ENCODE measurements around the gene DPM1. TPM values are rescaled to one million over a fixed set of nuclear protein-coding genes. Genes with fewer than 3 reads are reported as not detected.

Gene DPM1
- total and polyA plus RNA-seq, 2 donors = 69.5 to 80.9 TPM

- H3K9me3 ChIP-seq (ENCODE audit: control insufficient read depth in 2 of 2, insufficient read depth in 1 of 2, low read length in 1 of 2) = no peaks in the 10 kb centered on the region
- peaks cover 39 to 68% of the 10 kb centered on the region in 2 donors for H3K36me3 ChIP-seq (ENCODE audit: control insufficient read depth in 2 of 2, insufficient read depth in 2 of 2, low read length in 1 of 2)
- no peak overlapping the region for H3K27ac ChIP-seq (ENCODE audit: low read depth in 1 of 2, low read length in 1 of 2)
- no peak for DNase-seq (ENCODE audit: low read depth in 6 of 9, low spot score in 9 of 9)
- H3K4me1 ChIP-seq (ENCODE audit: control insufficient read depth in 2 of 2, insufficient read depth in 2 of 2, low read length in 2 of 2) = no peaks in the 10 kb centered on the region
- H3K4me3 ChIP-seq (ENCODE audit: low read length in 2 of 2) = no peak overlapping the region
- H3K27me3 ChIP-seq (ENCODE audit: control insufficient read depth in 2 of 2, insufficient read depth in 1 of 2, low read length in 1 of 2) = no peaks in the 10 kb centered on the region
- 98% methylated on average over 7 of the region's 7 CpGs for WGBS
These were observed 58.1 kb downstream of the DPM1 start for GRCh38 chr20:50900261-50900660.

DNA sequence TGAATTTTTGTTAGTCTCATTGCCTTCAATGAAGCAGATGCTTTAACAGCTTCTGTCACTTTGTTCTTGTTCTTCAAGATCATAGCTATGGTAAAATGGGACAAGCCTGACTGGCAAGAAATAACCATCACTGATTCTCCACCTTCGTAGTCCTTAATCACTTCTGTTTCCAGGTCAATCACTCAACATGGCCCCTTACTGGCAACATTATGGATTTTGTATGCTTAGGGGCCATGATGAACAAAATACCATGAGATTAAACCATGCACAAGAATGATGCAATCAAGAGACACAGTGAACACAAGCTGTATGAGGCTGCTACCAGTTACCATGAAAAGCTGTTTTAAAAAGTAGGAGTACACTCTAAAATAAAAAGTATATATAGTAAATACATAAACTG lies 59.9 kb downstream of the DPM1 start:
- no peak for DNase-seq (ENCODE audit: low read depth in 6 of 9, low spot score in 9 of 9)
- Histone ChIP-seq H3K4me3 (ENCODE audit: low read length in 2 of 2) (no peak overlapping the region), H3K9me3 (ENCODE audit: control insufficient read depth in 2 of 2, insufficient read depth in 1 of 2, low read length in 1 of 2) (no peaks in the 10 kb centered on the region), H3K27ac (ENCODE audit: low read depth in 1 of 2, low read length in 1 of 2) (no peak overlapping the region), H3K36me3 (ENCODE audit: control insufficient read depth in 2 of 2, insufficient read depth in 2 of 2, low read length in 1 of 2) (peaks cover 50 to 77% of the 10 kb centered on the region in 2 donors), H3K4me1 (ENCODE audit: control insufficient read depth in 2 of 2, insufficient read depth in 2 of 2, low read length in 2 of 2) (no peaks in the 10 kb centered on the region), H3K27me3 (ENCODE audit: control insufficient read depth in 2 of 2, insufficient read depth in 1 of 2, low read length in 1 of 2) (no peaks in the 10 kb centered on the region)
- WGBS = 95% methylated on average over 1 of the region's 1 CpG

- DNase-seq (ENCODE audit: low read depth in 6 of 9, low spot score in 9 of 9) = no peak
- H3K9me3 ChIP-seq (ENCODE audit: control insufficient read depth in 2 of 2, insufficient read depth in 1 of 2, low read length in 1 of 2) = no peaks in the 10 kb centered on the region
- H3K27me3 ChIP-seq (ENCODE audit: control insufficient read depth in 2 of 2, insufficient read depth in 1 of 2, low read length in 1 of 2) = no peaks in the 10 kb centered on the region
- H3K4me1 ChIP-seq (ENCODE audit: control insufficient read depth in 2 of 2, insufficient read depth in 2 of 2, low read length in 2 of 2) = no peaks in the 10 kb centered on the region
- H3K4me3 ChIP-seq (ENCODE audit: low read length in 2 of 2) = no peak overlapping the region
- H3K27ac ChIP-seq (ENCODE audit: low read depth in 1 of 2, low read length in 1 of 2) = no peak overlapping the region
- H3K36me3 ChIP-seq (ENCODE audit: control insufficient read depth in 2 of 2, insufficient read depth in 2 of 2, low read length in 1 of 2) = peaks cover 57 to 78% of the 10 kb centered on the region in 2 donors
- WGBS = 98% methylated on average over 8 of the region's 8 CpGs
These were observed 63.1 kb downstream of the DPM1 start for GRCh38 chr20:50895111-50895830.

- 99% methylated on average over 7 of the region's 7 CpGs for WGBS
- Histone ChIP-seq H3K27me3 (ENCODE audit: control insufficient read depth in 2 of 2, insufficient read depth in 1 of 2, low read length in 1 of 2) (no peaks in the 10 kb centered on the region), H3K36me3 (ENCODE audit: control insufficient read depth in 2 of 2, insufficient read depth in 2 of 2, low read length in 1 of 2) (peaks cover 57 to 80% of the 10 kb centered on the region in 2 donors), H3K27ac (ENCODE audit: low read depth in 1 of 2, low read length in 1 of 2) (no peak overlapping the region), H3K9me3 (ENCODE audit: control insufficient read depth in 2 of 2, insufficient read depth in 1 of 2, low read length in 1 of 2) (no peaks in the 10 kb centered on the region), H3K4me3 (ENCODE audit: low read length in 2 of 2) (no peak overlapping the region), H3K4me1 (ENCODE audit: control insufficient read depth in 2 of 2, insufficient read depth in 2 of 2, low read length in 2 of 2) (no peaks in the 10 kb centered on the region)
- DNase-seq (ENCODE audit: low read depth in 6 of 9, low spot score in 9 of 9) = no peak
These were observed 64.7 kb downstream of the DPM1 start for GRCh38 chr20:50893620-50894019.

DNA sequence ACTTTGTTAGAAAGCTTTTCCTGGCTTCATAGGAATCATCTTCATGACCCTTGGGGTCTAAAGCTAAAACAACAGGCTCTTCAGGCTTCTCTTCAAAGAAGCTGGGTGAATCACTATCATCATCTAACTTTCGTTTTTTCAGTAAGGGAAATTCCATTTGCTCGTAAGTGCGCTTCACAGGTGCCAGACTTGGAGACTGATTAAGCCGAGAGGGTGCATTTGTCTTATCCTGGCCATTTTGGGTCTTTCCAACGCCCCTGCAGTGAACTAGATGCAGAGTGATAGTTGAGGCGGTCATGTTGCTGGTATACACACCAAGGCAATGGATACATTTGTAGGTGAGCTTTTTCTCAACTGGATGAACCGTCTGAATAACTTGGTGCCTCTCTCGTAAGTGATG lies 65.9 kb downstream of the DPM1 start:
- Histone ChIP-seq H3K27me3 (ENCODE audit: control insufficient read depth in 2 of 2, insufficient read depth in 1 of 2, low read length in 1 of 2) (no peaks in the 10 kb centered on the region), H3K4me1 (ENCODE audit: control insufficient read depth in 2 of 2, insufficient read depth in 2 of 2, low read length in 2 of 2) (no peaks in the 10 kb centered on the region), H3K9me3 (ENCODE audit: control insufficient read depth in 2 of 2, insufficient read depth in 1 of 2, low read length in 1 of 2) (no peaks in the 10 kb centered on the region), H3K4me3 (ENCODE audit: low read length in 2 of 2) (no peak overlapping the region), H3K27ac (ENCODE audit: low read depth in 1 of 2, low read length in 1 of 2) (no peak overlapping the region), H3K36me3 (ENCODE audit: control insufficient read depth in 2 of 2, insufficient read depth in 2 of 2, low read length in 1 of 2) (peaks cover 65 to 78% of the 10 kb centered on the region in 2 donors)
- no peak for DNase-seq (ENCODE audit: low read depth in 6 of 9, low spot score in 9 of 9)
- WGBS = 96% methylated on average over 8 of the region's 8 CpGs

DNA sequence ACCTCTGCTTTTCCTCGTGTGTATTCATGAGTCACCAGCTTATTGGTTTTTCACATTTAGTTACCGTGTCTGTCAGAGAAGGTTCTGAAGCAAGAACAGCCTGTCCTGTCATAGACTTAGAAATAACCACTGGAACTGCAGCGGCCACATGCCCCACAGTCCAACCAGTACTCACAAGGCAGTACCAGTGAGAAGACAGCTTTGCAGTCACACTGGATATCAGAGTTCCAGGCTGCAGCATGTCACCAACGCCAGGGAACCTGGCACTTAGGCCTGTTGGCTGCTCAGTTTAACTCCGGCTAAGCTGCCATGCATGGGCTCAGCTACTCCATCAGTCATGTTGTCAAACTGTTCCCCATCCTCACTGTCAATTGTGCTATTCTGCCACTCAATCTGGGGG lies 67.2 kb downstream of the DPM1 start:
- no peaks in the 10 kb centered on the region for H3K27me3 ChIP-seq (ENCODE audit: control insufficient read depth in 2 of 2, insufficient read depth in 1 of 2, low read length in 1 of 2)
- 92% methylated on average over 5 of the region's 5 CpGs for WGBS
- DNase-seq (ENCODE audit: low read depth in 6 of 9, low spot score in 9 of 9) = no peak
- H3K27ac ChIP-seq (ENCODE audit: low read depth in 1 of 2, low read length in 1 of 2) = no peak overlapping the region
- H3K36me3 ChIP-seq (ENCODE audit: control insufficient read depth in 2 of 2, insufficient read depth in 2 of 2, low read length in 1 of 2) = peaks cover 61 to 71% of the 10 kb centered on the region in 2 donors
- H3K4me1 ChIP-seq (ENCODE audit: control insufficient read depth in 2 of 2, insufficient read depth in 2 of 2, low read length in 2 of 2) = no peaks in the 10 kb centered on the region
- no peak overlapping the region for H3K4me3 ChIP-seq (ENCODE audit: low read length in 2 of 2)
- H3K9me3 ChIP-seq (ENCODE audit: control insufficient read depth in 2 of 2, insufficient read depth in 1 of 2, low read length in 1 of 2) = no peaks in the 10 kb centered on the region

DNA sequence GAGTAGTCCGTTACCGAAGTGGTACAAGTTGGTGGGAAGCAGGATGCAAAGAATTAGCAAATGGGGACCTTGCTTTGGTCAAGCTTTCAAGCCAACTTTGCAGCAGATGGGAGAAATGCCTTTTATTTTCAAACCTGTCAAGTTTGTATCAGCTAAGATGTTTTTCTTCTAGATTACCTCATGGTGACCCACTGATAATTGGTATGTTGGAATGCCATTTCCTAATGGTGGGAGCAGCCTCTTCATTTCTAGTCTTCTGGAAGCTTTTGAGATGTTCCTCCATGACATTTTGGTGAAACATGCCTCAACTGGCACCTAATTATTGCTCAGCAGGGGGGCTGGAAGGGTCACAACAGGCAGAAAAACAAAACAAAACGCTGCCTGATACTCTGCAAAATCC lies 70.8 kb downstream of the DPM1 start:
- peaks cover 0 to 4% of the 10 kb centered on the region in 2 donors for H3K4me1 ChIP-seq (ENCODE audit: control insufficient read depth in 2 of 2, insufficient read depth in 2 of 2, low read length in 2 of 2)
- H3K4me3 ChIP-seq (ENCODE audit: low read length in 2 of 2) = no peak overlapping the region
- no peak for DNase-seq (ENCODE audit: low read depth in 6 of 9, low spot score in 9 of 9)
- H3K27me3 ChIP-seq (ENCODE audit: control insufficient read depth in 2 of 2, insufficient read depth in 1 of 2, low read length in 1 of 2) = no peaks in the 10 kb centered on the region
- no peaks in the 10 kb centered on the region for H3K9me3 ChIP-seq (ENCODE audit: control insufficient read depth in 2 of 2, insufficient read depth in 1 of 2, low read length in 1 of 2)
- whole genome bisulfite sequencing = 98% methylated on average over 3 of the region's 3 CpGs
- no peak overlapping the region for H3K27ac ChIP-seq (ENCODE audit: low read depth in 1 of 2, low read length in 1 of 2)
- peaks cover 38 to 46% of the 10 kb centered on the region in 2 donors for H3K36me3 ChIP-seq (ENCODE audit: control insufficient read depth in 2 of 2, insufficient read depth in 2 of 2, low read length in 1 of 2)

- peaks cover 25 to 33% of the 10 kb centered on the region in 2 donors for H3K36me3 ChIP-seq (ENCODE audit: control insufficient read depth in 2 of 2, insufficient read depth in 2 of 2, low read length in 1 of 2)
These were observed 72.0 kb downstream of the DPM1 start for GRCh38 chr20:50886184-50886790.

GRCh38 chr20:50885781-50886180 lies 72.6 kb downstream of the DPM1 start:
- DNase-seq (ENCODE audit: low read depth in 6 of 9, low spot score in 9 of 9) = no peak
- peaks cover 0 to 4% of the 10 kb centered on the region in 2 donors for H3K4me1 ChIP-seq (ENCODE audit: control insufficient read depth in 2 of 2, insufficient read depth in 2 of 2, low read length in 2 of 2)
- H3K27ac ChIP-seq (ENCODE audit: low read depth in 1 of 2, low read length in 1 of 2) = peak overlapping the region in 1 of 2 donors; percentile 36
- WGBS = 96% methylated on average over 5 of the region's 5 CpGs
- no peaks in the 10 kb centered on the region for H3K9me3 ChIP-seq (ENCODE audit: control insufficient read depth in 2 of 2, insufficient read depth in 1 of 2, low read length in 1 of 2)
- no peaks in the 10 kb centered on the region for H3K27me3 ChIP-seq (ENCODE audit: control insufficient read depth in 2 of 2, insufficient read depth in 1 of 2, low read length in 1 of 2)
- H3K36me3 ChIP-seq (ENCODE audit: control insufficient read depth in 2 of 2, insufficient read depth in 2 of 2, low read length in 1 of 2) = peaks cover 22 to 28% of the 10 kb centered on the region in 2 donors
- H3K4me3 ChIP-seq (ENCODE audit: low read length in 2 of 2) = no peak overlapping the region

More at GRCh38 chr20:50886184-50886790, 72.0 kb downstream of the DPM1 start:
- no peak overlapping the region for H3K4me3 ChIP-seq (ENCODE audit: low read length in 2 of 2)
- H3K27ac ChIP-seq (ENCODE audit: low read depth in 1 of 2, low read length in 1 of 2) = peak overlapping the region; percentile 53 to 71
- peak in 1 of 9 donors; percentile 14 for DNase-seq (ENCODE audit: low read depth in 6 of 9, low spot score in 9 of 9)
- peaks cover 0 to 4% of the 10 kb centered on the region in 2 donors for H3K4me1 ChIP-seq (ENCODE audit: control insufficient read depth in 2 of 2, insufficient read depth in 2 of 2, low read length in 2 of 2)
- WGBS = 88% methylated on average over 12 of the region's 12 CpGs
- no peaks in the 10 kb centered on the region for H3K27me3 ChIP-seq (ENCODE audit: control insufficient read depth in 2 of 2, insufficient read depth in 1 of 2, low read length in 1 of 2)
- H3K9me3 ChIP-seq (ENCODE audit: control insufficient read depth in 2 of 2, insufficient read depth in 1 of 2, low read length in 1 of 2) = no peaks in the 10 kb centered on the region

All from thymus (tissue), 11 donors.